T47D (cell line): ENCODE measurements around the gene AGPAT2.
A peak's percentile ranks its signal among the peaks of the same experiment; 100 is the strongest.

ENCODE experiments used
- DNase-seq, 2 experiments: peaks; one replicate each; pipeline versions ENCODE4 v3.0.0 to v3.0.0-alpha.2; 2011 to 2012; ENCODE audit warnings: low read depth in 1 of 2, low spot score in 1 of 2
- JUND ChIP-seq: IDR thresholded peaks from 2 replicates; pipeline ENCODE4 v1.6.1; 2012; ENCODE audit warnings: low read depth
- in situ Hi-C: cut with HindIII; loops from 2 replicates; pipeline ENCODE4 v1.10.0; 2016; ENCODE audit warnings: low sequenced_read_pairs, low pct_unique_long_range_greater_than_20kb

AGPAT2 gene

DNA sequence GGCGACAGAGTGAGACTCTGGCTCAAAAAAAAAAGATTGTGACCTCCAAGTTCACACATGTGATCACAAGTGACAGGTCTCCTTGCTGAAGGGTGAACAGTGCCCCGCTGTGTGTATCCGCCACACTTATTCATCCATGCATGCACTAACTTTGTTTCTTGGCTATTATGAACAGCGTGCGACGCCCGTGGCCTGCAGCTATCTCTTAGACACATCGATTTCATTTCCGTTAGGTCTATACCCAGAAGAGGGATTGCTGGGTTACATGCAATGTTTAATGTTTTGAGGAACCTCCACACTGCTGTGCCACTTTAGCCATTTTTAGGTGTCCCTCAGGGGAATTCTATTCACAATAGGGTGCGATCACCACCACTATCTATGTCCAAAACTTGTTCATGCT is 36.6 kb downstream of the AGPAT2 start:
- TF ChIP-seq JUND = no peak
- in situ Hi-C loops = no loop called here

GRCh38 chr9:136650021-136650420 is 37.2 kb downstream of the AGPAT2 start:
- no peak for TF ChIP-seq JUND
- in situ Hi-C loops = no loop called here
- no peak for DNase-seq

More for the DNA sequence above, 36.6 kb downstream of the AGPAT2 start:
- no peak for DNase-seq

- no peak for DNase-seq
- in situ Hi-C loops = no loop called here
- TF ChIP-seq JUND = no peak
Measured at GRCh38 chr9:136648751-136649150, 38.5 kb downstream of the AGPAT2 start.

- TF ChIP-seq JUND = no peak
- no peak for DNase-seq
- in situ Hi-C loops = no loop called here
Measured at GRCh38 chr9:136646827-136647711, 40.2 kb downstream of the AGPAT2 start.

DNA sequence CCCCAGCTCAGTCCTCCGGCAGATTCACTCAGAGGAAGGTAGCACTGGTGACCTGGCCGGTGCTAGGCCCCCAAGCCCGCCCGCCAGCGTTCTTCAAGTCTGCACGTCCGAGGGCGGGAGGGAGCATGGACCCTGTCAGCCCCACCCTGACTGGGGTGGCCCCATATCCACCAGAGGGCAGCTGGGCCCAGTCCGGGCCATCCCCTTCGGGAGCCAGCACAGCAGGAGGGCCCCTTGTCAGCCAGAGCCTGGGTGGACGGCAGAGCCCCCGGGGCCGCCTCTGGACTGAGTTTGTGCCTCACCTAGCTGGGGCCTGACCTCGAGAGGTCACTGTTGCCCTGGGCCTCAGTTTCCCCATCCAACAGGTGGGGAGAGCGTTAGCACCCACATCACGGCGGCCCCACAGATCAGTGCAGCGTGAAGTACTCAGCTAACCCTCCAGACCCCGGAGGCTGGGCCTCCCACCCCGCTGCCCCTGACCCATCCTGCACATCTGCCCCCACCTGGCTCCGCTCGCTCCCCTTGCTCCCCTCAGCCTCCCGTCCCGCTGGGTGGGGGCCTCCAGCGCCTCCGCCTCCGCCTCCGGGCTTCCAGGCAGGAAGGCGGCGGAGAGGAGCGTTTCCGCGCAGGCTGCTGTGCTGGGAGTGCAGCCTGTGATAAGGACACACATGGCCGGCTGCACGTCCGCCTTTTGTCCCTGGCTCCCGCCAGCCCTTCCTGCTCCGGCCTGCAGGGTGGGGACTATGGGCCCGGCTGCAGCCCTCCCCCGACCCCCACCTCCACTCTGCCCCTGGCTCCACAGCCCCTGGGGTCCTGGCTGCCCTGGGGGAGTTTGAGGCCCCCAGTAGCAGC is 41.1 kb downstream of the AGPAT2 start:
- in situ Hi-C loops = no loop called here
- no peak for DNase-seq
- no peak for TF ChIP-seq JUND

DNA sequence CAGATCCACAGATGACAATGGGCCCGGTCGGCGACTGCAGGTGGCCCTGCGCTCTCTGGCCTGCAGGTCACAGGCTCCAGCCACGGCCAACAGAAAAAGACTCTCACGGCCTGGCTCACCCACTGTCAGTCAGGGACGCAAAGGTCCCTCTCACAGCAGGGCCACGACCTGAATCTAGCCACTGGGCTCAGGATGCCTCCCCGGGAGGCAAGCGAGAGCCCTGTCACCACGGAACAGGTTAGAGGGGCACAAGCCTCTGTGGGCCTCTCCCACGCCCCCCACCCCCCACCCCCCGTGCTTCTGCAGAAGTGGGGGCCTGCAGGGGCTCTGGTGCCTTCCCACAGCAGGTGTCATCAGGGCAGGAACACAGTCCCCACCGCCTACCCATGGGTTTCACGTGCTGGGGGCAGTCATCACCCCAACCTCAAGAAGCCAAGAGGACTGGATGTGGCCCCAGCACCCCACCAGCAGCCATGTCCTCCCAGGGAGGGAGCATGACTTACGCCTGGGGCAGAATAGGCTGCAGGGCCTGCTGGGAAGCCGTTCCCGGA is 41.8 kb downstream of the AGPAT2 start:
- in situ Hi-C loops = no loop called here
- no peak for DNase-seq
- TF ChIP-seq JUND = no peak

GRCh38 chr9:136644593-136645351 is 42.5 kb downstream of the AGPAT2 start:
- in situ Hi-C loops = no loop called here
- TF ChIP-seq JUND = no peak
- peak in 1 of 2 experiments; percentile 96 for DNase-seq

- in situ Hi-C loops = no loop called here
- peak in 1 of 2 experiments; percentile 84 for DNase-seq
- TF ChIP-seq JUND = no peak
Measured at GRCh38 chr9:136644343-136644592, 43.0 kb downstream of the AGPAT2 start.

DNA sequence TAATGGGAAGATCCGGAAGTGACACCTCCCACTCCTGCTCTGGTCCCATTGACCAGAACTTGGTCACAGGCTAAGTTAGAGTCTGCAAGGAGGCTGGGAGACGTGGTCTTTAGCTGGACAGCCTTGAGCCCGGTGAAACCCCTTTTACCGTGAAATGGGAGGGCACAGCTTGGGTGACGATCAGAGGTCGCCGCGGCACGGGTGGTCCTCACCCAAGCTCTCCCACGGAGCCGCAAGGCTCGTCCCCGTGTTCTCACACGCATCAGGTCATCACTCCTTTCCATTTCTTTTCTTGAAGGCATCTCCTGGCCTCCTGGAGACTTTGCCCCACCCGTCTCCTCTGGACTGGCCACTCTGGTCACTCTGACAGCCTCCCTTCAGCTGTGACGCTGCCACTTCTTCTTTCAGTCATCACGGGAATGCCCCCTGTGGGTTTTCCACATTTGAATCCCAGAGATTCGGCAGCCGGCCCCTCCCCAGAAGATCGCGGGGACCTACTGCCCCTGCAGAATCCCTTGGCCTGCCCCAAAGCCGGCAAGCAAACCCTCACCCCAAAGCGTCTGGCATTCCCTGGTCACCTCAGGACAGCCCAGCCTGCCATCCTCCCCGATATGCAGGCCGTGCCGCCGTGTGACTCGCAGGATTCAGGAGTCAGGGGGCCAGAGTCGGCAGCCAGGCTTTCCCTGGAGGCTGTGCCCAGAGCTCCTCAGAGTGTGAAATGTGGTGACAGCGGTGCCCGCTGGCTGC is 43.5 kb downstream of the AGPAT2 start:
- no peak for TF ChIP-seq JUND
- DNase-seq = no peak
- in situ Hi-C loops = no loop called here

DNA sequence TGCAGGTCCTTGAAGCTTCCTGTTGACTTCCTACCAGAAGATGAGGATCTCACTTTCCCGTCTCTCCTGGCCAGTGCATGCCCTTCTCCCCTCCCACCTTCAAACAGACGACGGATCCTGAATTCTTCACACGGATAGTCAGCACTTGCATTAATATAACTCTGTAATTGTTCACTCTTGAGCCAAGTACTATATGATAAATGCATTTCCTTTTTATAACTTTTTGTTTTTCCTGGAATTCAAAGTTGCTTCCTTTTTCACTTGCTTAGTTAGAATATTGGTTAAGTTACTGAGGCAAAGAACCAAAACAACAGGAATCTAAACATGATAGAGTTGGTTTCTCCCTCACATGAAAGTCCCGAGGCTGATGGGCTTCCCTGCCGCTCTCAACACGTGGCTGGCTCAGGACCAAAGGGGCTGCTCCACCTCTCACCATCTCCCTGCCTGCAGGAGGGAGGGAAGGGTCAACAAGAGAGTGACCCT is 44.8 kb downstream of the AGPAT2 start:
- DNase-seq = no peak
- no peak for TF ChIP-seq JUND
- in situ Hi-C loops = no loop called here

DNA sequence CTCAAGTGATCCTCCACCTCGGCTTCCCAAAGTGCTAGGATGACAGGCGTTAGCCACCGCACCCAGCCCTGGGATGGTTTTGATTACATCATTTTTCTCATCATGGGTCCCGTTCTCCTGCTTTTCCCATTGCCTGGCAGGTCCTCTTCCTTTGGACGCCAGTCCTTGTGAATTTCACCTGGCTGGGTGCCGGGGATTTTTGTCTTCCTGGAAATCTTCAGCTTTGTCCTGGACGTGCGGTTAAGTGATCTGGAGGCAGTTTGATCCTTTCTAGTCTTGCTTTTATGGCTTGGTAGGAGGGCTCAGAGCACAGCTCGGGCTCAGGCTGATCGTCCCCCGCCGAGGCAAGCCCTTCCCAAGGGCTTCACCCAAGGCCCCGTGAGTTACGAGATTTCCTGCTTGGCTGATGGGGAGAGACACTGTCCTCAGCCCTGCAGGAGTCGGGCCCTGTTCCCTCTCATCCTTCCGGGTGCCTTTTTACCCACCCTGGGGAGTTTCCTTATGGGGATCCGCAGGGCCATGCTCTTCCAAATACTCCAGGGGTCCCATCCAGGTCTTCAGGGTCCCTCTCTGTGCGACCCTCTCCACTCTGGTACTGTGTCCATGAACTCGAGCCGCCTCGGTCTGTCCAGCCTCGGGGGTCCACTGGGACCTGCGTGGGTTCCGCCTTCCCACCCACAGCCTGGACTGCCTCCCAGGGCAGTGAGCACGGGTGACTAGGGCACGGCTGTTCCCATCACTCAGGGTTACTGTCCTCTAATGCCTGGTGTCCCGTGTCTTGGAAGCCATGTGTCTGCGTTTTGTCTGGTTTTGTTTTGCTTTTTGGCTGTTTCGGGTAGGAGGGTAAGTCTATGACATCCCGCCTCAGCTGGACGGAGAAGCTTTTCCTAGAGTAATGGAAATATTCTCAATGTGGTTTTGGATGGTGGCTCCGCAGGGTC is 46.8 kb downstream of the AGPAT2 start:
- DNase-seq = no peak
- in situ Hi-C loops = no loop called here
- TF ChIP-seq JUND = no peak
